Natural killer cell treated with Interleukin-12 subunit alpha and Interleukin-12 subunit beta and Interleukin-15 and Interleukin-18, amount 100 ng/mL, for 72 hours (primary cell): ENCODE measurements around the gene SDF2L1. TPM values are rescaled to one million over a fixed set of nuclear protein-coding genes. Genes with fewer than 3 reads are reported as not detected.
"Not testable (repeated sequence)": the region's sequence is repeated elsewhere in the genome, so short reads cannot be mapped to it uniquely, and the experiment has no call there.

Source experiments
- ATAC-seq, 2 donors: fragments of 150-1000 bp; cut with Tn5 transposase in 1 of 2; sonication (Bioruptor Pico), chemical (Tn5 transposase) in 1 of 2; 2 replicates each; pipeline ENCODE4 v1.10.0; 2021
- DNase-seq: peaks from one replicate; pipeline ENCODE4 v3.0.0; 2022; ENCODE audit warnings: low spot score
- H3K27ac Mint-ChIP-seq, 2 donors: 1 replicate in 1 of 2; 2 replicates in 1 of 2; pipeline ENCODE4 v1.8.0; 2022; ENCODE audit warnings: mixed read lengths in 2 of 2, mild to moderate bottlenecking in 1 of 2, moderate library complexity in 1 of 2
- H3K27me3 Mint-ChIP-seq, 2 donors: 1 replicate in 1 of 2; 2 replicates in 1 of 2; pipeline ENCODE4 v1.8.0; 2022; ENCODE audit warnings: mixed read lengths in 2 of 2
- H3K36me3 Mint-ChIP-seq: one replicate; pipeline ENCODE4 v1.8.0; 2022; ENCODE audit warnings: mixed read lengths
- H3K4me1 Mint-ChIP-seq, 2 donors: 1 replicate in 1 of 2; 2 replicates in 1 of 2; pipeline ENCODE4 v1.8.0; 2022; ENCODE audit warnings: low read depth in 2 of 2, mixed read lengths in 2 of 2, mild to moderate bottlenecking in 1 of 2
- H3K4me3 Mint-ChIP-seq: one replicate; pipeline ENCODE4 v1.8.0; 2022; ENCODE audit warnings: mixed read lengths
- H3K9me3 Mint-ChIP-seq: 2 replicates; pipeline ENCODE4 v1.8.0; 2022; ENCODE audit warnings: mixed read lengths
- total RNA-seq, 2 donors: library from RNA; stranded (reverse); gene quantifications; one replicate each; pipeline ENCODE4 v1.2.3, GENCODE V29; 2022

SDF2L1 gene
- total RNA-seq, 2 donors from 2014 or later = 102 to 127 TPM

- no peak for ATAC-seq
- no peak for DNase-seq
- H3K36me3 Mint-ChIP-seq = no peaks in the 10 kb centered on the region
- no peak overlapping the region for H3K4me3 Mint-ChIP-seq
- no peaks in the 10 kb centered on the region for H3K9me3 Mint-ChIP-seq
- H3K27me3 Mint-ChIP-seq = no peaks in the 10 kb centered on the region
- H3K27ac Mint-ChIP-seq = no peak overlapping the region
- peaks cover 20 to 27% of the 10 kb centered on the region in 2 donors for H3K4me1 Mint-ChIP-seq
Observed at GRCh38 chr22:21686634-21687393, 44.7 kb downstream of the SDF2L1 start.

DNA sequence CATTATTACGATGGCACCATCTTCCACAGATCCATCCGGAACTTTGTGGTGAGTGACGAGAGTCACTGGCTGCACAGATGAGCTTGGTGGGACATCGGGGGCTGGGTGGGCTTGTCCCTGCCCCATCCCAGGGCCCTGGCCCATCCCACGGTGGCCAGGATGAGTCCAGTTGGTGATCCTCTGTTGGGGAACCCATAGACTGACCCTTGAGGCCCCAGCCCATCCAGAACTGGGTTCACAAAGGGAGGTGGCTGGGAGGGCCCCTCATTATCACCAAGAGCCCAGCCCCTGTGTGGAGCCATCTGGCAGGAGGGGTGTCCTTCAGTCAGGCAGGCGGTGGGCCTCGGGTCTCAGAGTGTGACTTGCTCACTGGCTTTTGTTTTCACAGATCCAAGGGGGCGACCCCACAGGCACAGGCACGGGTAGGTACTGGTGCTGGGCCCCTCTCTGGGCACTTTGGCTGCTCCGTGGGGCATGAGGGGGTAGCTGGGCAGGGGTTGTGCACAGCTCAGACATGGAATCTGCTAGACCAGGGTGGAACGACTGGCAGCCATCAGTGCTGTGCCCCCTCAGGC is 45.7 kb downstream of the SDF2L1 start:
- no peak overlapping the region for H3K4me3 Mint-ChIP-seq
- H3K4me1 Mint-ChIP-seq = peaks cover 20% of the 10 kb centered on the region in 2 donors
- no peaks in the 10 kb centered on the region for H3K9me3 Mint-ChIP-seq
- H3K27ac Mint-ChIP-seq = no peak overlapping the region
- DNase-seq (no peak), ATAC-seq (no peak)
- H3K27me3 Mint-ChIP-seq = no peaks in the 10 kb centered on the region
- H3K36me3 Mint-ChIP-seq = no peaks in the 10 kb centered on the region

GRCh38 chr22:21688341-21688705 is 46.2 kb downstream of the SDF2L1 start:
- DNase-seq (no peak), ATAC-seq (no peak)
- Mint-ChIP-seq H3K9me3 (no peaks in the 10 kb centered on the region), H3K27ac (peak overlapping the region; percentile 87), H3K27me3 (no peaks in the 10 kb centered on the region), H3K4me3 (no peak overlapping the region), H3K36me3 (no peaks in the 10 kb centered on the region), H3K4me1 (peaks cover 20% of the 10 kb centered on the region in 2 donors)

GRCh38 chr22:21688706-21689381 is 46.7 kb downstream of the SDF2L1 start:
- ATAC-seq = no peak
- no peaks in the 10 kb centered on the region for H3K36me3 Mint-ChIP-seq

DNA sequence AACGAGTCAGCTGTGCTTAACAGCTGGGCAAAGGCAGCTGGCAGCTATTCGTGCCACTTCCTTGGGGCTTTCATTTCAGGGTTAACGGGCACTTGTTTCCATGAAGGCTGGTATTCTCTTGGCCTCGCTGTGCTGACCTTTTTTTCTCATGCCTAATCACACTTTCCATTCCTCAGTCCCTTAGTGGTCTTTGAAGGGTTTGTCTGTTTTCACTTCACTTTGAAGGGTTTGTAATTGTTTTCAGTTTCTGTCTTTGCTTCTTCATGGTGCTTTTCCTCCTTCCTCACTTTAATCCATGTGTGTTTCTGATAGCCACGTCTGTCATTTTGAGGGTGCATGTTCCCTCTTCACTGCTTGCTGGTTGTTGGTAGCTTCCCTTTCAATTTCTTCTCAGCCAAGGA is 48.3 kb downstream of the SDF2L1 start:
- Mint-ChIP-seq H3K27me3 (no peaks in the 10 kb centered on the region), H3K27ac (peak overlapping the region; percentile 87), H3K36me3 (no peaks in the 10 kb centered on the region), H3K9me3 (no peaks in the 10 kb centered on the region), H3K4me1 (peaks cover 20% of the 10 kb centered on the region in 2 donors), H3K4me3 (peak overlapping the region; percentile 63)
- ATAC-seq (peak; percentile 11 to 22), DNase-seq (no peak)

More at GRCh38 chr22:21688706-21689381, 46.7 kb downstream of the SDF2L1 start:
- H3K27me3 Mint-ChIP-seq = no peaks in the 10 kb centered on the region
- peak overlapping the region; percentile 63 for H3K4me3 Mint-ChIP-seq
- H3K4me1 Mint-ChIP-seq = peaks cover 20% of the 10 kb centered on the region in 2 donors
- no peaks in the 10 kb centered on the region for H3K9me3 Mint-ChIP-seq
- DNase-seq = no peak
- peak overlapping the region; percentile 87 for H3K27ac Mint-ChIP-seq

GRCh38 chr22:21691816-21692215 is 49.7 kb downstream of the SDF2L1 start:
- ATAC-seq = no peak
- Mint-ChIP-seq H3K27me3 (no peaks in the 10 kb centered on the region), H3K4me3 (no peak overlapping the region), H3K4me1 (peaks cover 20 to 22% of the 10 kb centered on the region in 2 donors), H3K9me3 (no peaks in the 10 kb centered on the region), H3K27ac (no peak overlapping the region), H3K36me3 (no peaks in the 10 kb centered on the region)
- no peak for DNase-seq

DNA sequence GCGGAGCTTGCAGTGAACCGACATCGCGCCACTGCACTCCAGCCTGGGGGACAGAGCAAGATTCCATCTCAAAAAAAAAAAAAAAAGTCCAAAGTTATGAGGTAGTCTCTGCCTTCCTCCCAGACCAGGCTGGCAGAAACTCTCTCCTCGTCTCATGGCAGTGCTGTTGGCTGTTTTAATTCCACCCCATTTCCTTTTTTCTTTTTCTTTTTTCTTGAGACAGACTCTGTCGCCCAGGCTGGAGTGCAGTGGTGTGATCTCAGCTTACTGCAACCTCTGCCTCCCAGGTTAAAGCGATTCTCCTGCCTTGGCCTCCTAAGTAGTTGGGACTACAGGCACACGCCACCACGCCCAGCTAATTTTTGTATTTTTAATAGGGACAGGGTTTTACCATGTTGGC is 50.8 kb downstream of the SDF2L1 start:
- peaks cover 20 to 25% of the 10 kb centered on the region in 2 donors for H3K4me1 Mint-ChIP-seq
- not testable (repeated sequence) for H3K27me3 Mint-ChIP-seq, DNase-seq, H3K27ac Mint-ChIP-seq, H3K4me3 Mint-ChIP-seq, H3K36me3 Mint-ChIP-seq, ATAC-seq, H3K9me3 Mint-ChIP-seq

DNA sequence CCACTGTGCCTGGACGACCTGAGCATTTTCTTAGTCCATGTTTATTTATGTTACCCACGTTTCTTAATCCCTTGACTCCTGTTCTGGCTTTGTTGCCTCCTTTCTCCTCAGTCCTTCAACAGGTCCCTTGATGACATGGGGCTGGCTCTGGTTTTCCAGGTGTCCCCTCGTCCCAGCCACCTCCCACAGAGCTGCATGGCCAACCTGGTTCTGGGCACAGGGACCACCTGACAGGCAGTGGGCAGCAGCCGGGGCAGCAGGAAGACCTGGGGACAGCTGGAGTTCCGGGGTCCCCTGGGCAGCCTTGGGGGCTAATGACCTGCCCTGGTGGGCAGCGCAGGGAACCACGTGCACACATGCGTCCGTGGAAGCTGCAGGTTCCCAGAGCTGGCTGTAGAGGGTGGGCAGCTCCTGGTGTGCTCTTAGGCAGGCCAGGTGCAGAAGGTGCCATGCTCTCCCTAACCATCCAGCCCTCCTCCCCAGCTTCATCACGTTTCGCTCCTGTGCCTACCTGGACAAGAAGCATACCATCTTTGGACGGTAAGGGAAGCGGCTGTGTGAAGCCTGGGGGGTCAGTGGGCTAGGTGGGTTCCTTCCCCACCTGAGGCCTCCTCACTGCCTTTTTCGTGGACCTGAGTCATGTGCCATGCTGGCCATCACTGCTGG is 51.4 kb downstream of the SDF2L1 start:
- no peaks in the 10 kb centered on the region for H3K36me3 Mint-ChIP-seq
- H3K4me3 Mint-ChIP-seq = no peak overlapping the region
- ATAC-seq (no peak), DNase-seq (no peak)
- H3K9me3 Mint-ChIP-seq = no peaks in the 10 kb centered on the region
- H3K4me1 Mint-ChIP-seq = peaks cover 20 to 25% of the 10 kb centered on the region in 2 donors
- H3K27me3 Mint-ChIP-seq = no peaks in the 10 kb centered on the region
- no peak overlapping the region for H3K27ac Mint-ChIP-seq

Other genes with a start within 250 kb of the SDF2L1 start
- gene HIC2, start 224.9 kb upstream of the SDF2L1 start, total RNA-seq = 1 to 10 TPM; 7.4 to 9.7 TPM
- 1 to 10 TPM; 1.4 to 3.5 TPM for gene TMEM191C, start 174.9 kb upstream of the SDF2L1 start, total RNA-seq
- 1 to 10 TPM in 1 of 2 donors, under 1 TPM in 1; 0.50 to 1.4 TPM for gene RIMBP3C, start 90.8 kb upstream of the SDF2L1 start, total RNA-seq
- gene UBE2L3, start 74.6 kb upstream of the SDF2L1 start, total RNA-seq = 100 to 1,000 TPM in 1 of 2 donors, 10 to 100 TPM in 1; 86.3 to 114 TPM
- gene YDJC, start 12.3 kb upstream of the SDF2L1 start, total RNA-seq = 10 to 100 TPM; 43.1 to 68.6 TPM
- 1 to 10 TPM; 2.0 to 2.5 TPM for gene CCDC116, start 9.5 kb upstream of the SDF2L1 start, total RNA-seq
- 10 to 100 TPM; 50.4 to 62.9 TPM for gene PPIL2, start 23.7 kb downstream of the SDF2L1 start, total RNA-seq
- gene YPEL1, start 93.5 kb downstream of the SDF2L1 start, total RNA-seq = 10 to 100 TPM; 14.2 to 19.0 TPM
- 100 to 1,000 TPM; 168 to 176 TPM for gene MAPK1, start 225.3 kb downstream of the SDF2L1 start, total RNA-seq